A549 (cell line): Measurements from ENCODE around the gene PCNX3. TPM values are rescaled to one million over a fixed set of nuclear protein-coding genes. Genes with fewer than 3 reads are reported as not detected.
A peak's percentile ranks its signal among the peaks of the same experiment; 100 is the strongest.

ENCODE experiments used
- ATAC-seq, 2 experiments: fragments of 200-7000 bp in 1 of 2; fragments of >200 bp in 1 of 2; cut with Nextera tagmentation in 1 of 2; cut with Tn5 transposase in 1 of 2; 3 replicates each; pipeline versions ENCODE4 v1.8.0 to v1.9.1; 2018 to 2020; ENCODE audit warnings: mild to moderate bottlenecking in 1 of 2, moderate library complexity in 1 of 2
- CTCF ChIA-PET: fragments of 300-600 bp; sonication (Branson Sonifier 250); formaldehyde crosslinking; extraction: SDS; loops from one replicate; lab custom pipeline; 2021; ENCODE audit warnings: antibody characterized with exemption, inconsistent platforms; lab: Yijun Ruan, JAX
- POLR2A ChIA-PET: fragments of 350-600 bp; formaldehyde crosslinking; extraction: SDS; loops from one replicate; lab custom pipeline; 2021; ENCODE audit warnings: antibody characterized with exemption, inconsistent platforms; lab: Yijun Ruan, JAX
- DNase-seq, 2 experiments: peaks; one replicate each; pipeline versions ENCODE4 v3.0.0 to v3.0.0-alpha.2; 2011 to 2016; ENCODE audit warnings: low read depth in 1 of 2, low spot score in 1 of 2
- FAIRE-seq: peaks from 2 replicates; lab custom pipeline; 2011; peaks lifted over from hg19 to GRCh38; lab: Jason Lieb, UNC
- H3K27ac ChIP-seq, 2 experiments: fragments of >200 bp; sonication (Bioruptor Twin); formaldehyde crosslinking; 3 replicates each; pipeline ENCODE4 v1.5.1; 2016 to 2017
- H3K4me1 ChIP-seq: fragments of >200 bp; sonication (Bioruptor Twin); formaldehyde crosslinking; 3 replicates; pipeline ENCODE4 v1.6.1; 2016
- H3K4me2 ChIP-seq: fragments of >200 bp; sonication (Bioruptor Twin); formaldehyde crosslinking; 3 replicates; pipeline ENCODE4 v1.6.1; 2016
- H3K4me3 ChIP-seq: fragments of >200 bp; sonication (Bioruptor Twin); formaldehyde crosslinking; 3 replicates; pipeline ENCODE4 v1.5.1; 2016
- H3K9me3 ChIP-seq: fragments of >200 bp; sonication (Bioruptor Twin); formaldehyde crosslinking; 3 replicates; pipeline ENCODE4 v1.6.1; 2016
- BHLHE40 ChIP-seq: IDR thresholded peaks from 2 replicates; pipeline ENCODE4 v1.6.1; 2012; ENCODE audit warnings: low read depth, low read length, inconsistent platforms
- CBX2 ChIP-seq: fragments of 200-600 bp; sonication (generic); IDR thresholded peaks from 2 replicates; pipeline ENCODE4 v1.6.1; 2016; ENCODE audit warnings: low read depth, mild to moderate bottlenecking, borderline replicate concordance
- CBX8 ChIP-seq: fragments of 200-600 bp; sonication (generic); IDR thresholded peaks from 2 replicates; pipeline ENCODE4 v1.6.1; 2016
- CEBPB ChIP-seq, 2 experiments: fragments of >200 bp in 1 of 2; sonication (Bioruptor Twin) in 1 of 2; formaldehyde crosslinking in 1 of 2; IDR thresholded peaks; 2 replicates each; pipeline ENCODE4 v1.6.1; 2012 to 2016
- CHD4 ChIP-seq: fragments of 200-600 bp; sonication (generic); IDR thresholded peaks from 2 replicates; pipeline ENCODE4 v1.6.1; 2016; ENCODE audit warnings: antibody characterized with exemption, mild to moderate bottlenecking, borderline replicate concordance
- E2F6 ChIP-seq: IDR thresholded peaks from 2 replicates; pipeline ENCODE4 v1.6.1; 2012; ENCODE audit warnings: low read depth, borderline replicate concordance
- EHMT2 ChIP-seq: fragments of 200-600 bp; sonication (generic); IDR thresholded peaks from 2 replicates; pipeline ENCODE4 v1.6.1; 2016; ENCODE audit warnings: antibody characterized with exemption, low read depth, mild to moderate bottlenecking, moderate library complexity
- ESRRA ChIP-seq: fragments of 150-350 bp; IDR thresholded peaks from 2 replicates; pipeline ENCODE4 v1.6.1; 2014; ENCODE audit warnings: mild to moderate bottlenecking, low read length, borderline replicate concordance
- FOSB ChIP-seq: fragments of 250-450 bp; sonication (Bioruptor Pico); IDR thresholded peaks from 2 replicates; pipeline ENCODE4 v1.5.0; 2020; ENCODE audit warnings: mild to moderate bottlenecking, moderate library complexity
- HOXB5 ChIP-seq: fragments of 250-450 bp; sonication (Bioruptor Pico); IDR thresholded peaks from 2 replicates; pipeline ENCODE4 v1.5.0; 2020; ENCODE audit warnings: mild to moderate bottlenecking, moderate library complexity
- JUNB ChIP-seq: fragments of >200 bp; sonication (Bioruptor Twin); formaldehyde crosslinking; IDR thresholded peaks from 2 replicates; pipeline ENCODE4 v1.6.1; 2016
- MAFK ChIP-seq: fragments of 450-650 bp; IDR thresholded peaks from 2 replicates; pipeline ENCODE4 v1.6.1; 2014; ENCODE audit not compliant: partially characterized antibody
- MAX ChIP-seq: IDR thresholded peaks from 2 replicates; pipeline ENCODE4 v1.6.1; 2012
- MYC ChIP-seq: IDR thresholded peaks from 2 replicates; pipeline ENCODE4 v1.6.1; 2012; ENCODE audit warnings: mild to moderate bottlenecking, inconsistent platforms, low read length, improper control_type of control experiment, borderline replicate concordance
- NPAS2 ChIP-seq: fragments of 250-450 bp; sonication (Bioruptor Pico); IDR thresholded peaks from 2 replicates; pipeline ENCODE4 v1.8.0; 2022; ENCODE audit warnings: mild to moderate bottlenecking, moderate library complexity, borderline replicate concordance
- PHF8 ChIP-seq: fragments of 200-600 bp; sonication (generic); IDR thresholded peaks from 2 replicates; pipeline ENCODE4 v1.6.1; 2016; ENCODE audit warnings: low read depth, mild to moderate bottlenecking, antibody characterized with exemption, moderate library complexity, borderline replicate concordance
- POLR2A ChIP-seq: IDR thresholded peaks from 2 replicates; pipeline ENCODE4 v1.6.1; 2012; ENCODE audit warnings: mild to moderate bottlenecking, low read length
- RAD21 ChIP-seq, 2 experiments: fragments of >200 bp in 1 of 2; sonication (Bioruptor Twin) in 1 of 2; formaldehyde crosslinking in 1 of 2; IDR thresholded peaks in 1 of 2; conservative IDR thresholded peaks in 1 of 2; 2 replicates in 1 of 2; 3 replicates in 1 of 2; pipeline ENCODE4 v1.6.1; 2012 to 2018; ENCODE audit warnings: inconsistent platforms in 1 of 2
- RCOR1 ChIP-seq: fragments of 150-350 bp; IDR thresholded peaks from 2 replicates; pipeline ENCODE4 v1.6.1; 2014; ENCODE audit warnings: antibody characterized with exemption, low read length, low read depth
- RNF2 ChIP-seq: fragments of 200-600 bp; sonication (generic); IDR thresholded peaks from 2 replicates; pipeline ENCODE4 v1.6.1; 2016; ENCODE audit warnings: low read depth, mild to moderate bottlenecking, antibody characterized with exemption, moderate library complexity, borderline replicate concordance
- TFCP2L1 ChIP-seq: fragments of 250-450 bp; sonication (Bioruptor Pico); IDR thresholded peaks from 2 replicates; pipeline ENCODE4 v1.5.0; 2021; ENCODE audit warnings: mild to moderate bottlenecking
- ZC3H11A ChIP-seq: fragments of 450-650 bp; IDR thresholded peaks from 2 replicates; pipeline ENCODE4 v1.6.1; 2014; ENCODE audit warnings: antibody characterized with exemption, mild to moderate bottlenecking
- WGBS: methylation state at CpG from one replicate; pipeline ENCODE4 v1.1.6; 2017; ENCODE audit errors: missing lambda C conversion rate; 5-methylcytosine and 5-hydroxymethylcytosine counted together
- polyA plus RNA-seq, 4 experiments: library from polyadenylated mRNA; depleted of rRNA in 3 of 4; stranded (reverse); fragments of >200 nt; fragmentation: RNase III in 1 of 4; extraction: RNeasy Plus Mini Kit Qiagen cat#74134 plus additional on column Dnase treatment in 1 of 4; gene quantifications; 2 replicates in 3 of 4; 3 replicates in 1 of 4; pipeline ENCODE4 v1.2.3, GENCODE V29; 2011 to 2017
- TF ChIP-seq, protein P1 (sequence below): fragments of >200 bp; sonication (Bioruptor Twin); formaldehyde crosslinking; IDR thresholded peaks from 3 replicates; pipeline ENCODE4 v1.6.1; 2016
- TF ChIP-seq, protein P2 (sequence below): fragments of >200 bp; sonication (Bioruptor Twin); formaldehyde crosslinking; IDR thresholded peaks from 3 replicates; pipeline ENCODE4 v1.5.1; 2016
- TF ChIP-seq, protein P3 (sequence below): fragments of 250-450 bp; sonication (Bioruptor Pico); IDR thresholded peaks from 2 replicates; pipeline ENCODE4 v1.5.0; 2020; ENCODE audit warnings: low read depth, mild to moderate bottlenecking, moderate library complexity

PCNX3 gene
- polyA plus RNA-seq, 2 of the 4 experiments (the other 2 are of a cell fraction) = 14.2 to 29.7 TPM

- TF ChIP-seq CBX8 = no peak
- TF ChIP-seq ZC3H11A = no peak
These were observed 25.3 kb upstream of the PCNX3 start (continued) for GRCh38 chr11:65590240-65590738.

GRCh38 chr11:65591939-65592857 lies 23.4 kb upstream of the PCNX3 start:
- ChIA-PET CTCF (interaction anchor here (1.0 to 14.6 kb wide), 9 partner anchors 9 to 268 kb away, joined by 3 to 249 read pairs (median 36); partner anchors contain the start of genes EHBP1L1, FAM89B, MAP3K11 and MUS81), POLR2A (interaction anchor here (0.6 to 1.4 kb wide), 3 partner anchors 21 to 84 kb away, joined by 4 to 5 read pairs (median 4); partner anchors contain the start of gene PCNX3)
- DNase-seq = no peak
- ATAC-seq = no peak
- Histone ChIP-seq H3K9me3 (no peaks in the 10 kb centered on the region), H3K4me1 (peaks cover 14% of the 10 kb centered on the region), H3K4me3 (no peak overlapping the region), H3K4me2 (no peak overlapping the region), H3K27ac (no peak overlapping the region)
- FAIRE-seq = no peak
- TF ChIP-seq FOSB (CRISPR knock-in tag) (no peak), MYC (no peak), MAFK (peak; percentile 63), CEBPB (IDR thresholded peaks at IDR 0.05) (no peak), MAX (no peak), NPAS2 (CRISPR knock-in tag) (no peak), TFCP2L1 (CRISPR knock-in tag) (no peak), E2F6 (no peak)
- WGBS = 95% methylated on average over 95 of the region's 106 CpGs

GRCh38 chr11:65592858-65593517 lies 22.6 kb upstream of the PCNX3 start:
- TF ChIP-seq, protein P1, sequence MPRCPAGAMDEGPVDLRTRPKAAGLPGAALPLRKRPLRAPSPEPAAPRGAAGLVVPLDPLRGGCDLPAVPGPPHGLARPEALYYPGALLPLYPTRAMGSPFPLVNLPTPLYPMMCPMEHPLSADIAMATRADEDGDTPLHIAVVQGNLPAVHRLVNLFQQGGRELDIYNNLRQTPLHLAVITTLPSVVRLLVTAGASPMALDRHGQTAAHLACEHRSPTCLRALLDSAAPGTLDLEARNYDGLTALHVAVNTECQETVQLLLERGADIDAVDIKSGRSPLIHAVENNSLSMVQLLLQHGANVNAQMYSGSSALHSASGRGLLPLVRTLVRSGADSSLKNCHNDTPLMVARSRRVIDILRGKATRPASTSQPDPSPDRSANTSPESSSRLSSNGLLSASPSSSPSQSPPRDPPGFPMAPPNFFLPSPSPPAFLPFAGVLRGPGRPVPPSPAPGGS = no peak
- no peak for TF ChIP-seq CHD4
- no peak for TF ChIP-seq ESRRA
- no peak for TF ChIP-seq EHMT2
- TF ChIP-seq, protein P2, sequence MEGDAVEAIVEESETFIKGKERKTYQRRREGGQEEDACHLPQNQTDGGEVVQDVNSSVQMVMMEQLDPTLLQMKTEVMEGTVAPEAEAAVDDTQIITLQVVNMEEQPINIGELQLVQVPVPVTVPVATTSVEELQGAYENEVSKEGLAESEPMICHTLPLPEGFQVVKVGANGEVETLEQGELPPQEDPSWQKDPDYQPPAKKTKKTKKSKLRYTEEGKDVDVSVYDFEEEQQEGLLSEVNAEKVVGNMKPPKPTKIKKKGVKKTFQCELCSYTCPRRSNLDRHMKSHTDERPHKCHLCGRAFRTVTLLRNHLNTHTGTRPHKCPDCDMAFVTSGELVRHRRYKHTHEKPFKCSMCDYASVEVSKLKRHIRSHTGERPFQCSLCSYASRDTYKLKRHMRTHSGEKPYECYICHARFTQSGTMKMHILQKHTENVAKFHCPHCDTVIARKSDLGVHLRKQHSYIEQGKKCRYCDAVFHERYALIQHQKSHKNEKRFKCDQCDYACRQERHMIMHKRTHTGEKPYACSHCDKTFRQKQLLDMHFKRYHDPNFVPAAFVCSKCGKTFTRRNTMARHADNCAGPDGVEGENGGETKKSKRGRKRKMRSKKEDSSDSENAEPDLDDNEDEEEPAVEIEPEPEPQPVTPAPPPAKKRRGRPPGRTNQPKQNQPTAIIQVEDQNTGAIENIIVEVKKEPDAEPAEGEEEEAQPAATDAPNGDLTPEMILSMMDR = no peak
- no peak for TF ChIP-seq POLR2A
- TF ChIP-seq BHLHE40 = no peak
- no peak for TF ChIP-seq RCOR1
- TF ChIP-seq, protein P3, sequence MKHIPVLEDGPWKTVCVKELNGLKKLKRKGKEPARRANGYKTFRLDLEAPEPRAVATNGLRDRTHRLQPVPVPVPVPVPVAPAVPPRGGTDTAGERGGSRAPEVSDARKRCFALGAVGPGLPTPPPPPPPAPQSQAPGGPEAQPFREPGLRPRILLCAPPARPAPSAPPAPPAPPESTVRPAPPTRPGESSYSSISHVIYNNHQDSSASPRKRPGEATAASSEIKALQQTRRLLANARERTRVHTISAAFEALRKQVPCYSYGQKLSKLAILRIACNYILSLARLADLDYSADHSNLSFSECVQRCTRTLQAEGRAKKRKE (CRISPR knock-in tag) = no peak
- no peak for TF ChIP-seq RAD21 (conservative IDR thresholded peaks at IDR 0.05 in 1 of 2, IDR thresholded peaks at IDR 0.05 in 1 of 2)
- no peak for TF ChIP-seq RNF2
- no peak for TF ChIP-seq MYC
- TF ChIP-seq PHF8 = no peak
- no peak for TF ChIP-seq CBX2
- no peak for TF ChIP-seq HOXB5 (CRISPR knock-in tag)
- TF ChIP-seq MAX = no peak
- no peak for TF ChIP-seq JUNB
- TF ChIP-seq CEBPB (IDR thresholded peaks at IDR 0.05) = no peak
- TF ChIP-seq NPAS2 (CRISPR knock-in tag) = no peak
- Histone ChIP-seq H3K9me3 (no peaks in the 10 kb centered on the region), H3K4me3 (no peak overlapping the region), H3K27ac (no peak overlapping the region), H3K4me1 (peaks cover 6% of the 10 kb centered on the region), H3K4me2 (no peak overlapping the region)
- no peak for FAIRE-seq
- WGBS = 88% methylated on average over 20 of the region's 22 CpGs
- ChIA-PET POLR2A (interaction anchor here (1.4 kb wide), 1 partner anchor 22 kb away, joined by 4 read pairs; the partner anchor contains the start of gene PCNX3), CTCF (interaction anchor here (0.8 to 14.6 kb wide), 20 partner anchors 9 to 267 kb away, joined by 3 to 249 read pairs (median 5); partner anchors contain the start of genes EHBP1L1, FAM89B, MAP3K11 and MUS81)
- no peak for DNase-seq
- no peak for ATAC-seq
